ENCODE measurements around the gene TCEAL1. TPM values are rescaled to one million over a fixed set of nuclear protein-coding genes. Genes with fewer than 3 reads are reported as not detected.

Gene TCEAL1
- total and polyA plus RNA-seq, 5 donors: 33.5 to 42.5 (median 37.3) TPM

DNA sequence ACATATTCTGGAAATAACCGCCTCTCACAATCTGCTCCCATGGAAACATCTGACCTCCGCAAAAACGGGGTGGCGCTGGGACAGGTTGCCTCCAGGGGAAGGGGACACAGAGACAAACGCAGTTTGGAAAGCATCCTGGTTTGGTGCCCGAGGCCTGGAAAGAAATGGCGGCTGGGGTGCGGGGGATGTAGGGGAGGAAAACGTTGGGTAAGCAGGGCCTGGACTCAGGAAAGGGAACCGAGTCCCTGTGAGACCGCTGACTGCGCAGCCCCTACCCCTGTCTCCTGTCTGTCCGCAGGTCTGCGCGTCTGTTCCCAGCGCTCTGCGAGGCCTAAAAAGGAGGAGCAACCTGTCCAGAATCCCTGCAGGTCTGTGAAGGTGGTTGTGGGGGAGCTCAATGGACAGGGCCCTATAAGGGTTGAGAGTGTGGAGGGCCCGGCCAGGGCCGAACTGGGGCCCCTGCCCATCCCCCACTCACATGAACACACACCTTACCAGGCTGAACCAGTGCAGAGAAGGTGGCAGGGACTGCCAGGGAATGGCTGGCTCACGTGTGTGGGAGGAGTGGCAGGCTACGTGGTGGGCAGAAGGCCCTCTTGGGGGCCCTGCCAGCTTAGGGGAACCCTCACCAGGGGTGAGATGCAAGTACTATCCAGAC, 20.3 kb upstream of the TCEAL1 start:
- H3K27ac ChIP-seq (ENCODE audit: low read length): peak overlapping the region; percentile 99

DNA sequence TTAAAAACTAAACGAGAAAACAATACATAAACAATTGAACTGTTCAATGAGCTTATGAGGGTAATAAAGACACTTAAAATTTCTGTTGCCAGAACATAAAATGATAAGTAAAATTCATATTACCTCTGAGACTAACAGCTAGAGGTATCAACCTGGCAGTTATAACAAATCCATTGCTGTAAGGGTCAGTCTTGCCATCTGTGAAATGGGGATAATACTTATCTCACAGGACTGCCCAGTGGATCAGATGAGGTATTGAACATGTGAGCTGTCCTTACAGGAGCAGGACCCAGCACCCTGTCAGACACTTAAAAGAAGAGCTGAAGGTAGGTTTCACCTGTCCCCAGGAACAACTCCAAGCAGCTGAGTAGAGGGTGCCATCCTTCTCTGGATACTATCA, 18.5 kb upstream of the TCEAL1 start:
- DNase-seq: no peak
- ATAC-seq: no peak
- WGBS: 81% methylated on average over 1 of the region's 1 CpG
- peaks cover 2% of the 10 kb centered on the region for H3K4me1 ChIP-seq (ENCODE audit: control insufficient read depth, insufficient read depth, low read length)
- no peak overlapping the region for H3K4me3 ChIP-seq (ENCODE audit: low read length)
- H3K27ac ChIP-seq (ENCODE audit: low read length): no peak overlapping the region
- no peaks in the 10 kb centered on the region for H3K9me3 ChIP-seq (ENCODE audit: control insufficient read depth, low read length)
- H3K27me3 ChIP-seq (ENCODE audit: control insufficient read depth, insufficient read depth): no peaks in the 10 kb centered on the region
- intact Hi-C loops (cut with DNase I): no loop called here

More for the DNA sequence above, 20.3 kb upstream of the TCEAL1 start:
- no peaks in the 10 kb centered on the region for H3K27me3 ChIP-seq (ENCODE audit: control insufficient read depth, insufficient read depth)
- ATAC-seq (peak; percentile 49 to 56), DNase-seq (peak in 2 of 3 donors; percentile 23 to 62)
- intact Hi-C loops (cut with DNase I): no loop called here
- no peaks in the 10 kb centered on the region for H3K9me3 ChIP-seq (ENCODE audit: control insufficient read depth, low read length)
- 8% methylated on average over 21 of the region's 21 CpGs for WGBS
- H3K4me3 ChIP-seq (ENCODE audit: low read length): peak overlapping the region; percentile 96
- peaks cover 2% of the 10 kb centered on the region for H3K4me1 ChIP-seq (ENCODE audit: control insufficient read depth, insufficient read depth, low read length)

- Histone ChIP-seq H3K27me3 (ENCODE audit: control insufficient read depth, insufficient read depth) (no peaks in the 10 kb centered on the region), H3K4me3 (ENCODE audit: low read length) (no peak overlapping the region), H3K4me1 (ENCODE audit: control insufficient read depth, insufficient read depth, low read length) (peaks cover 2% of the 10 kb centered on the region), H3K27ac (ENCODE audit: low read length) (no peak overlapping the region), H3K9me3 (ENCODE audit: control insufficient read depth, low read length) (no peaks in the 10 kb centered on the region)
- ATAC-seq: no peak
- intact Hi-C loops (cut with DNase I): no loop called here
- WGBS: 95% methylated on average over 1 of the region's 1 CpG
- no peak for DNase-seq
Observed at GRCh38 chrX:103613362-103613890, 15.3 kb upstream of the TCEAL1 start.

GRCh38 chrX:103614999-103615398, 13.8 kb upstream of the TCEAL1 start:
- WGBS: 95% methylated on average over 1 of the region's 1 CpG
- intact Hi-C loops (cut with DNase I): no loop called here
- ATAC-seq: no peak

DNA sequence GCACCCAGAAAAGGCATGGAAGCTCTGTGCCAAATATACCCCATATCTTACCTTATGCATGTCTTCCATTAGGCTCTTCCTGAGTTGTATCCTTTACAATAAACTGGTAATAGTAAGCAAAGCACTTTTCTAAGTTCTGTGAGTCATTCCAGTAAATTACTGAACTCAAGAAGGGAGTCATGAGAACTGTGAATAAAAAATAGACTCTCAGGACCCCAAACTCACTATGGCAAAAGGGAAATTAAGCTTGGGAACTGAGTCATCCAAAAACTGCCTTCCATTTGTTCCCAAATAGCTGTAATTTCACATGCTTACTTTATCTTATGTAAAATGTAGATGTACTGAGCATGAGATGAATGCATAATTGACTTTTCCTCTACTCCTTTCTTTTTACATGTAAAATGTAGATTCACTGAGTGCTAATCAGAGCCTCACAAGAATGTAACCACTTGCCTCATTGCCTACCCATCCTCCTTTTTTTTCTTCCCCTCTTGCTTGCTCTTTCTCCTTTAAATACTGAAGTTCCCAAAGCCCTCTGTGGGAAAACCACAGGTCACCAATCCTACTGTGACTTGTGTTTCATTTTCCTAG, 12.9 kb upstream of the TCEAL1 start:
- DNase-seq (no peak), ATAC-seq (no peak)
- Histone ChIP-seq H3K9me3 (ENCODE audit: control insufficient read depth, low read length) (no peaks in the 10 kb centered on the region), H3K27me3 (ENCODE audit: control insufficient read depth, insufficient read depth) (no peaks in the 10 kb centered on the region), H3K4me3 (ENCODE audit: low read length) (no peak overlapping the region), H3K27ac (ENCODE audit: low read length) (no peak overlapping the region), H3K4me1 (ENCODE audit: control insufficient read depth, insufficient read depth, low read length) (no peaks in the 10 kb centered on the region)
- intact Hi-C loops (cut with DNase I): no loop called here

More at GRCh38 chrX:103614999-103615398, 13.8 kb upstream of the TCEAL1 start:
- Histone ChIP-seq H3K4me3 (ENCODE audit: low read length) (no peak overlapping the region), H3K9me3 (ENCODE audit: control insufficient read depth, low read length) (no peaks in the 10 kb centered on the region), H3K4me1 (ENCODE audit: control insufficient read depth, insufficient read depth, low read length) (peaks cover 2% of the 10 kb centered on the region), H3K27ac (ENCODE audit: low read length) (no peak overlapping the region), H3K27me3 (ENCODE audit: control insufficient read depth, insufficient read depth) (no peaks in the 10 kb centered on the region)
- DNase-seq: no peak

DNA sequence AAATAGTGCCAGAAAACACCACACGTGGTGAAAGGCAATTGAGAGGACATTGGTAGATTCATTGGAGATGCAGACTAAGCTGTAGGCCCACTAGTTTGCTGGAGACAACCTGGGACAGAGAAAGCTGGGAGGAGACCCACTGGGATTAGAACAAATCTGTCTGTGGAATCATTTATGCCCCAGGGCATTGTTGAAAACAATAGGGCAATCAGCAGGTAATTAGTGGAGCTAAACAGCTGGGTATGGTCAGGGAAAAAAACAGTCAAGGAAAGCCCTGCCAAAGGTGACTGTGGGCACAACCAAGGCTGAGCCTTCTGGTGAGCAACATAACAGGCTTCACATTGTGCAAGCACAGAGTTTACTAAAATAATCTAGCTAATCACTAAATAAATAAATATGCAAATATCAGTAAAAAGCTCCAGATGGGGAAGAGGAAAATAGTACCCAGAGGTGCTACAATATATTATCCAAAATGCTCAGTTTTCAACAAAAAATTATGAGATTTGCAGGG, 12.0 kb upstream of the TCEAL1 start:
- no peaks in the 10 kb centered on the region for H3K4me1 ChIP-seq (ENCODE audit: control insufficient read depth, insufficient read depth, low read length)
- ATAC-seq (no peak), DNase-seq (no peak)
- intact Hi-C loops (cut with DNase I): no loop called here
- no peak overlapping the region for H3K27ac ChIP-seq (ENCODE audit: low read length)
- H3K9me3 ChIP-seq (ENCODE audit: control insufficient read depth, low read length): no peaks in the 10 kb centered on the region
- 38% methylated on average over 1 of the region's 1 CpG for WGBS
- no peaks in the 10 kb centered on the region for H3K27me3 ChIP-seq (ENCODE audit: control insufficient read depth, insufficient read depth)
- H3K4me3 ChIP-seq (ENCODE audit: low read length): no peak overlapping the region

- H3K4me3 ChIP-seq (ENCODE audit: low read length): no peak overlapping the region
- H3K27ac ChIP-seq (ENCODE audit: low read length): no peak overlapping the region
- intact Hi-C loops (cut with DNase I): no loop called here
- no peaks in the 10 kb centered on the region for H3K4me1 ChIP-seq (ENCODE audit: control insufficient read depth, insufficient read depth, low read length)
- no peak for ATAC-seq
- peak in 1 of 3 donors; percentile 40 for DNase-seq
- no peaks in the 10 kb centered on the region for H3K27me3 ChIP-seq (ENCODE audit: control insufficient read depth, insufficient read depth)
- 80% methylated on average over 4 of the region's 4 CpGs for WGBS
- no peaks in the 10 kb centered on the region for H3K9me3 ChIP-seq (ENCODE audit: control insufficient read depth, low read length)
Observed at GRCh38 chrX:103624111-103624510, 4.7 kb upstream of the TCEAL1 start.

- H3K9me3 ChIP-seq (ENCODE audit: control insufficient read depth, low read length): no peaks in the 10 kb centered on the region
- no peak overlapping the region for H3K4me3 ChIP-seq (ENCODE audit: low read length)
- no peak for ATAC-seq
- intact Hi-C loops (cut with DNase I): no loop called here
- no peaks in the 10 kb centered on the region for H3K27me3 ChIP-seq (ENCODE audit: control insufficient read depth, insufficient read depth)
- H3K4me1 ChIP-seq (ENCODE audit: control insufficient read depth, insufficient read depth, low read length): no peaks in the 10 kb centered on the region
- no peak overlapping the region for H3K27ac ChIP-seq (ENCODE audit: low read length)
- DNase-seq: no peak
Observed at GRCh38 chrX:103626855-103627254, 1.9 kb upstream of the TCEAL1 start.

- ATAC-seq (peak; percentile 95 to 96), DNase-seq (peak; percentile 69 to 85 (median 84))
- Histone ChIP-seq H3K27me3 (ENCODE audit: control insufficient read depth, insufficient read depth) (no peaks in the 10 kb centered on the region), H3K4me3 (ENCODE audit: low read length) (peak overlapping the region; percentile 86), H3K27ac (ENCODE audit: low read length) (peak overlapping the region; percentile 94), H3K4me1 (ENCODE audit: control insufficient read depth, insufficient read depth, low read length) (no peaks in the 10 kb centered on the region), H3K9me3 (ENCODE audit: control insufficient read depth, low read length) (no peaks in the 10 kb centered on the region)
- intact Hi-C loops (cut with DNase I): loop anchor here in 2 of 4 donors (5.0 kb wide), 1 partner anchor 97 kb away; no protein-coding TSS in a partner anchor
- 0% methylated on average over 48 of the region's 49 CpGs for WGBS
Observed at GRCh38 chrX:103629318-103630170, 769 bp downstream of the TCEAL1 start.

- Histone ChIP-seq H3K4me1 (ENCODE audit: control insufficient read depth, insufficient read depth, low read length) (no peaks in the 10 kb centered on the region), H3K4me3 (ENCODE audit: low read length) (peak overlapping the region; percentile 86), H3K27me3 (ENCODE audit: control insufficient read depth, insufficient read depth) (no peaks in the 10 kb centered on the region), H3K9me3 (ENCODE audit: control insufficient read depth, low read length) (no peaks in the 10 kb centered on the region), H3K27ac (ENCODE audit: low read length) (peak overlapping the region; percentile 94)
- ATAC-seq (no peak), DNase-seq (no peak)
- intact Hi-C loops (cut with DNase I): loop anchor here in 2 of 4 donors (5.0 kb wide), 1 partner anchor 98 kb away; no protein-coding TSS in a partner anchor
- 8% methylated on average over 6 of the region's 6 CpGs for WGBS
Observed at GRCh38 chrX:103630171-103630511, 1.4 kb downstream of the TCEAL1 start.

DNA sequence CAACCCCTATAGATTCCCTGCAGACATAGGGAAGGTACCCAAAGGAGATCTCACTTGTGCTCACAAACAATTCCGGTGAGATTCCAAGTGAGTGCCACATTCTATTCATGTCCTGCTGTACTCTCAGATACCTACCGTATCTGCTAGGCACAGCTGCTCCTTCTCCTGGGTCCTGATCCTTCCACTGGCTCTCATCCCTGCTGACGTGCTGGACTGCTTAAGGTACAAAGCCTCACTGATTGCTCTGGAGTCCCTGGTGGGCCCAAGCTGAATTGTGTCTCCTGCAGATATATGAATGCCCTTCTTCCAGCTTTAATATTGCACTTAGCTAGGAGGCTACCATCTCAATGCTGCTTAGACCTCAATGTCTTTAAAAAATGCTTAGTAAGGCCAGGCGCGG, 2.4 kb downstream of the TCEAL1 start:
- no peaks in the 10 kb centered on the region for H3K27me3 ChIP-seq (ENCODE audit: control insufficient read depth, insufficient read depth)
- DNase-seq: no peak
- intact Hi-C loops (cut with DNase I): loop anchor here in 2 of 4 donors (5.0 kb wide), 1 partner anchor 99 kb away; no protein-coding TSS in a partner anchor
- no peaks in the 10 kb centered on the region for H3K9me3 ChIP-seq (ENCODE audit: control insufficient read depth, low read length)
- WGBS: 89% methylated on average over 5 of the region's 5 CpGs
- no peak overlapping the region for H3K27ac ChIP-seq (ENCODE audit: low read length)
- no peak overlapping the region for H3K4me3 ChIP-seq (ENCODE audit: low read length)
- H3K4me1 ChIP-seq (ENCODE audit: control insufficient read depth, insufficient read depth, low read length): no peaks in the 10 kb centered on the region
- no peak for ATAC-seq
